ENCODE data around the gene SERINC5. TPM values are rescaled to one million over a fixed set of nuclear protein-coding genes. Genes with fewer than 3 reads are reported as not detected.

SERINC5 gene
- total RNA-seq, 1 experiment from 2014 or later: 5.7 TPM

DNA sequence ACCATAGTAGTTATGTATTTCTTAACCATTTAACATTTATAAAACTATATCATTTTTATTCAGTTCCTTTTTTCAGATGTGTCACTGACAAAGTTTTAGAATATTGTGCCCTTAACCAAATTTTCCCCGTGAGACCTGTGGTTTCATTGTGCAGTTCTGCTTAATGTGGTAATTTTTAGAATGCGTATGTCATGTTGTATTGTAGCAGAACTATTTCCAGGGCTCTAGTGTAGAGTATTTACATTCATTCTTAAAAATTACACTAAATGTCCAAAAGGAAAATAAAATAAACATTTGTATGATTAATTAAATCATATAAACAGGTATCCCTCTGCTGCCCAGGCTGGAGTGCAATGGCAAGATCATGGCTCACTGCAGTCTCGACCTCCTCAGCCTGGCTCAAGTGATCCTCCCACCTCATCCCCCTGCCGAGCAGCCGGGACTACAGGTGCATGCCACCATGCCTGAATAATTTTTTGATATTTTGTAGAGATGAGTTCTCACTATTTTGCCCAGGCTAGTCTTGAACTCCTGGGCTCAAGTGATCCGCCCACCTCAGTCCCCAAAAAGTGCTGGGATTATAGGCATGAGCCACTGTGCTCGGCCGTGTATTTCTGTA is 15.4 kb downstream of the SERINC5 start:
- Histone ChIP-seq H3K9me2 (replicated peaks; ENCODE audit: low read length) (no peaks in the 10 kb centered on the region), H3K4me1 (ENCODE audit: insufficient read depth, low read length) (no peaks in the 10 kb centered on the region), H3K4me2 (ENCODE audit: low read length) (no peak overlapping the region), H3K4me3 (ENCODE audit: low read length) (no peak overlapping the region), H3K9me3 (ENCODE audit: low read length) (no peaks in the 10 kb centered on the region), H3F3A (ENCODE audit: low read length, unreplicated experiment) (no peaks in the 10 kb centered on the region), H3K79me2 (ENCODE audit: low read length) (peaks cover 7% of the 10 kb centered on the region), H3K27me3 (ENCODE audit: low read length) (no peaks in the 10 kb centered on the region), H3K9ac (ENCODE audit: low read length) (no peak overlapping the region), H2AFZ (ENCODE audit: low read length) (no peak overlapping the region), H3K27ac (ENCODE audit: low read length) (no peak overlapping the region), H3K36me3 (ENCODE audit: low read depth, low read length) (peaks cover 6% of the 10 kb centered on the region), H4K20me1 (ENCODE audit: low read length) (no peaks in the 10 kb centered on the region)
- ChIA-PET CTCF (no interaction called here), POLR2A (ENCODE audit: unreplicated experiment) (no interaction called here)
- TF ChIP-seq EZH2phosphoT487 (IDR thresholded peaks at IDR 0.05; ENCODE audit: borderline replicate concordance, low read length) (no peak), CTCF (conservative IDR thresholded peaks at IDR 0.05; ENCODE audit: low read depth, low read length) (no peak), EZH2 (IDR thresholded peaks at IDR 0.05; ENCODE audit: low read length, unreplicated experiment) (no peak)
- ATAC-seq (no peak), DNase-seq (no peak)
- no TSS peak for BruUV-seq (replicated peaks)
- intact Hi-C loops (cut with micrococcal nuclease): no loop called here

DNA sequence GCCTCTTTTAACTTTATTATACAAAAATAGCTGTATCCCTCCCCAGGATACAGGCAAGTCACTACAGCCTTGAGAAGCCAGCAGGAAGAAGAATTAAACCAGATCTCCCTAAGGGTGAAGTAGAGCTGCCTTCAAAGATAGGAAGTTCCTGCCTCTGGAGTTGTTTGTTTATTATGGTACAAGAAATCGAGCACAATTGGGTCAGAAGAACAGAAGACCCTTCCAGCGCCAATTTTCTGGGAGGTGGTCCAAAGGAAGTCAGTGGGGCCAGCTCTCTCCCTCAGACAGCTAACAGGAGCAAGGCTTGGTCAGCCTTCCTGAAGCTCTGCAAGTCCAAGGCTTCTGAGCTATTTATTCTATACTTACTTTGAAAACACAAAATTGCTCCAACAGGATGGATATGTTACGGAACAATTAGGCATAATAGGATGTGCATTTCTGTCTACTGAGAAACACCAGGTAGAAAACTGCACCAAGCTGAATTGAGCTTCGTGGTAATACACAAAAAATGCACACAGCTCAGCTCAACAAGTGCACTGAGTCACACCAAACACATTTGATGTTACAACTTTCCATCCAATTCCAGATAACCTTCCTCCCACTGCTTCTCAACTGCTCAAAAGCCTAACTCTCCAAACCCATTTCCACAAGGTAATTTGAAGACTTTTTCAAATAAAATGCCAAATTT is 16.0 kb downstream of the SERINC5 start:
- TF ChIP-seq CTCF (conservative IDR thresholded peaks at IDR 0.05; ENCODE audit: low read depth, low read length) (no peak), EZH2 (IDR thresholded peaks at IDR 0.05; ENCODE audit: low read length, unreplicated experiment) (no peak), EZH2phosphoT487 (IDR thresholded peaks at IDR 0.05; ENCODE audit: borderline replicate concordance, low read length) (no peak)
- no TSS peak for BruUV-seq (replicated peaks)
- peaks cover 6% of the 10 kb centered on the region for H3K36me3 ChIP-seq (ENCODE audit: low read depth, low read length)
- H3K79me2 ChIP-seq (ENCODE audit: low read length): peaks cover under 1% of the 10 kb centered on the region
- no peak overlapping the region for H3K9ac ChIP-seq (ENCODE audit: low read length)
- H3K9me2 ChIP-seq (replicated peaks; ENCODE audit: low read length): no peaks in the 10 kb centered on the region
- no peak overlapping the region for H3K27ac ChIP-seq (ENCODE audit: low read length)
- no peak overlapping the region for H3K4me2 ChIP-seq (ENCODE audit: low read length)
- H2AFZ ChIP-seq (ENCODE audit: low read length): no peak overlapping the region
- H3K27me3 ChIP-seq (ENCODE audit: low read length): no peaks in the 10 kb centered on the region
- intact Hi-C loops (cut with micrococcal nuclease): no loop called here
- H3K4me1 ChIP-seq (ENCODE audit: insufficient read depth, low read length): no peaks in the 10 kb centered on the region
- ChIA-PET CTCF (no interaction called here), POLR2A (ENCODE audit: unreplicated experiment) (no interaction called here)
- no peak overlapping the region for H3K4me3 ChIP-seq (ENCODE audit: low read length)
- H4K20me1 ChIP-seq (ENCODE audit: low read length): no peaks in the 10 kb centered on the region
- H3K9me3 ChIP-seq (ENCODE audit: low read length): no peaks in the 10 kb centered on the region
- H3F3A ChIP-seq (ENCODE audit: low read length, unreplicated experiment): no peaks in the 10 kb centered on the region
- ATAC-seq (no peak), DNase-seq (peak; percentile 33)
